B cell (primary cell): ENCODE results near the gene SLC25A4.

ENCODE experiments used
- EZH2 ChIP-seq: IDR thresholded peaks from 2 replicates; pipeline ENCODE4 v1.6.1; 2012; ENCODE audit warnings: borderline replicate concordance, low read depth, mild to moderate bottlenecking, moderate library complexity, low read length; ENCODE audit not compliant: insufficient read depth, poor library complexity, severe bottlenecking
- TF ChIP-seq, protein P1 (sequence below): fragments of 200-600 bp; IDR thresholded peaks from one replicate; pipeline ENCODE4 v1.8.0; 2022; ENCODE audit warnings: antibody characterized with exemption, mild to moderate bottlenecking

GRCh38 chr4:185106353-185106752, 36.7 kb upstream of the SLC25A4 start:
- TF ChIP-seq EZH2, result no peak
- TF ChIP-seq, protein P1, sequence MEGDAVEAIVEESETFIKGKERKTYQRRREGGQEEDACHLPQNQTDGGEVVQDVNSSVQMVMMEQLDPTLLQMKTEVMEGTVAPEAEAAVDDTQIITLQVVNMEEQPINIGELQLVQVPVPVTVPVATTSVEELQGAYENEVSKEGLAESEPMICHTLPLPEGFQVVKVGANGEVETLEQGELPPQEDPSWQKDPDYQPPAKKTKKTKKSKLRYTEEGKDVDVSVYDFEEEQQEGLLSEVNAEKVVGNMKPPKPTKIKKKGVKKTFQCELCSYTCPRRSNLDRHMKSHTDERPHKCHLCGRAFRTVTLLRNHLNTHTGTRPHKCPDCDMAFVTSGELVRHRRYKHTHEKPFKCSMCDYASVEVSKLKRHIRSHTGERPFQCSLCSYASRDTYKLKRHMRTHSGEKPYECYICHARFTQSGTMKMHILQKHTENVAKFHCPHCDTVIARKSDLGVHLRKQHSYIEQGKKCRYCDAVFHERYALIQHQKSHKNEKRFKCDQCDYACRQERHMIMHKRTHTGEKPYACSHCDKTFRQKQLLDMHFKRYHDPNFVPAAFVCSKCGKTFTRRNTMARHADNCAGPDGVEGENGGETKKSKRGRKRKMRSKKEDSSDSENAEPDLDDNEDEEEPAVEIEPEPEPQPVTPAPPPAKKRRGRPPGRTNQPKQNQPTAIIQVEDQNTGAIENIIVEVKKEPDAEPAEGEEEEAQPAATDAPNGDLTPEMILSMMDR, result no peak
